DND-41 (cell line): ENCODE data around the gene KCTD19.
A peak's percentile ranks its signal among the peaks of the same experiment; 100 is the strongest.

Source experiments
- ATAC-seq: fragments of 200-7000 bp; cut with Tn5 transposase; 3 replicates; pipeline ENCODE4 v1.9.1; 2021; ENCODE audit warnings: low read depth; ENCODE audit not compliant: insufficient read depth
- DNase-seq: peaks from one replicate; pipeline ENCODE4 v3.0.0-alpha.2; 2020
- H2AFZ ChIP-seq: 2 replicates; pipeline ENCODE4 v1.6.0; 2012; ENCODE audit warnings: low read depth, low read length
- H3K27ac ChIP-seq: 2 replicates; pipeline ENCODE4 v1.5.1; 2012; ENCODE audit warnings: low read length, inconsistent platforms
- H3K27me3 ChIP-seq: fragments of 200-600 bp; sonication (generic); 2 replicates; pipeline ENCODE4 v1.6.0; 2012; ENCODE audit warnings: low read length, mild to moderate bottlenecking, inconsistent platforms; ENCODE audit not compliant: insufficient read depth, poor library complexity
- H3K36me3 ChIP-seq: 2 replicates; pipeline ENCODE4 v1.5.1; 2012; ENCODE audit warnings: low read length, inconsistent platforms; ENCODE audit not compliant: insufficient read depth
- H3K4me1 ChIP-seq: 2 replicates; pipeline ENCODE4 v1.5.1; 2012; ENCODE audit warnings: mild to moderate bottlenecking, low read length; ENCODE audit not compliant: insufficient read depth
- H3K4me2 ChIP-seq: 2 replicates; pipeline ENCODE4 v1.6.0; 2012; ENCODE audit warnings: mild to moderate bottlenecking, moderate library complexity, low read length, inconsistent platforms; ENCODE audit not compliant: insufficient read depth
- H3K4me3 ChIP-seq, 2 experiments: fragments of 200-600 bp in 1 of 2; shearing (Covaris generic) in 1 of 2; 2 replicates each; pipeline ENCODE4 v1.5.1; 2012 to 2016; ENCODE audit warnings: inconsistent platforms in 2 of 2, low read length in 2 of 2, mild to moderate bottlenecking in 2 of 2, low read depth in 1 of 2, moderate library complexity in 1 of 2
- H3K79me2 ChIP-seq: 2 replicates; pipeline ENCODE4 v1.6.0; 2012; ENCODE audit warnings: low read length, inconsistent platforms; ENCODE audit not compliant: insufficient read depth
- H3K9ac ChIP-seq: 2 replicates; pipeline ENCODE4 v1.6.0; 2012; ENCODE audit warnings: low read depth, mild to moderate bottlenecking, inconsistent platforms, low read length, moderate library complexity
- H3K9me3 ChIP-seq: 2 replicates; pipeline ENCODE4 v1.5.1; 2012; ENCODE audit warnings: low read length, moderate library complexity, mild to moderate bottlenecking, inconsistent platforms; ENCODE audit not compliant: insufficient read depth, severe bottlenecking
- H4K20me1 ChIP-seq: 2 replicates; pipeline ENCODE4 v1.6.0; 2012; ENCODE audit warnings: low read length; ENCODE audit not compliant: insufficient read depth
- CTCF ChIP-seq: IDR thresholded peaks from 2 replicates; pipeline ENCODE4 v1.5.1; 2012; ENCODE audit warnings: borderline replicate concordance, low read length, moderate library complexity, mild to moderate bottlenecking; ENCODE audit not compliant: poor library complexity, severe bottlenecking; ENCODE audit errors: extremely low read depth
- EZH2 ChIP-seq: IDR thresholded peaks from 3 replicates; pipeline ENCODE4 v1.6.1; 2012; ENCODE audit warnings: borderline replicate concordance, low read depth, mild to moderate bottlenecking, moderate library complexity, low read length, inconsistent platforms; ENCODE audit not compliant: severe bottlenecking

Gene KCTD19

GRCh38 chr16:67249178-67250044, 77.1 kb downstream of the KCTD19 start:
- Histone ChIP-seq H3K4me1 (peaks cover 47% of the 10 kb centered on the region), H3K4me2 (peak overlapping the region; percentile 69), H3K9ac (peak overlapping the region; percentile 71; the same call in 1 of the 2 replicates), H3K27ac (no peak overlapping the region), H3K27me3 (peaks cover 26% of the 10 kb centered on the region), H3K79me2 (no peaks in the 10 kb centered on the region), H4K20me1 (peaks cover 9% of the 10 kb centered on the region), H3K4me3 (peak overlapping the region in 1 of 2 experiments; percentile 79; a peak in 2 of 4 replicates), H3K36me3 (no peaks in the 10 kb centered on the region), H2AFZ (peak overlapping the region; percentile 56; the same call in 1 of the 2 replicates), H3K9me3 (no peaks in the 10 kb centered on the region)
- no peak for ATAC-seq
- no peak for TF ChIP-seq EZH2
- no peak for TF ChIP-seq CTCF
- DNase-seq = no peak

GRCh38 chr16:67248401-67249177, 78.0 kb downstream of the KCTD19 start, which contains the start of gene SLC9A5:
TSS of gene SLC9A5 (plus strand) at chr16:67248979. CDS start at chr16:67249015, 36 bp downstream.
- 0 out of 2 replicates have a peak, but pooled peaks cover 3% of the 10 kb centered on the region for H3K79me2 ChIP-seq
- TF ChIP-seq EZH2 (peak; percentile 70), CTCF (peak; percentile 21)
- peak within 1 kb of the TSS; percentile 69 for H3K4me2 ChIP-seq
- no peaks in the 10 kb centered on the region for H3K9me3 ChIP-seq
- H2AFZ ChIP-seq = peak within 1 kb of the TSS; percentile 76
- ATAC-seq (no peak), DNase-seq (peak; percentile 21)
- peak within 1 kb of the TSS; percentile 41; the same call in 1 of the 2 replicates for H3K27ac ChIP-seq
- H3K4me3 ChIP-seq = peak within 1 kb of the TSS; percentile 19 to 79; a peak in 3 of 4 replicates
- peaks cover 14% of the 10 kb centered on the region for H4K20me1 ChIP-seq
- H3K27me3 ChIP-seq = peaks cover 26% of the 10 kb centered on the region
- H3K9ac ChIP-seq = peak within 1 kb of the TSS; percentile 71
- peaks cover 55% of the 10 kb centered on the region for H3K4me1 ChIP-seq
- H3K36me3 ChIP-seq = no peaks in the 10 kb centered on the region

GRCh38 chr16:67248073-67248400, 78.5 kb downstream of the KCTD19 start:
- Histone ChIP-seq H3K9ac (peak overlapping the region; percentile 71), H2AFZ (peak overlapping the region; percentile 76)

More at GRCh38 chr16:67248073-67248400, 78.5 kb downstream of the KCTD19 start:
- DNase-seq (peak; percentile 30), ATAC-seq (no peak)
- H3K27me3 ChIP-seq = peaks cover 26% of the 10 kb centered on the region
- peak overlapping the region; percentile 69 for H3K4me2 ChIP-seq
- peaks cover 14% of the 10 kb centered on the region for H4K20me1 ChIP-seq
- TF ChIP-seq EZH2 (no peak), CTCF (no peak)
- peak overlapping the region; percentile 19 to 79; a peak in 3 of 4 replicates for H3K4me3 ChIP-seq
- peaks cover 58% of the 10 kb centered on the region for H3K4me1 ChIP-seq
- peak overlapping the region; percentile 41; the same call in 1 of the 2 replicates for H3K27ac ChIP-seq
- no peaks in the 10 kb centered on the region for H3K9me3 ChIP-seq
- H3K36me3 ChIP-seq = no peaks in the 10 kb centered on the region
- H3K79me2 ChIP-seq = 0 out of 2 replicates have a peak, but pooled peaks cover 4% of the 10 kb centered on the region
